ENCODE measurements around the gene DNAH11. TPM values are rescaled to one million over a fixed set of nuclear protein-coding genes. Genes with fewer than 3 reads are reported as not detected.

Gene DNAH11
- total RNA-seq, 1 experiment from 2014 or later = 0.39 TPM

GRCh38 chr7:21944616-21945453 lies 402.0 kb downstream of the DNAH11 start:
- peak; percentile 43 for TF ChIP-seq CBX3 (IDR thresholded peaks at IDR 0.05; ENCODE audit: low read depth)
- TF ChIP-seq MAX (IDR thresholded peaks at IDR 0.05) = peak; percentile 79
- no peak for TF ChIP-seq FOSL1 (IDR thresholded peaks at IDR 0.05; ENCODE audit: low read depth)
- 0 out of 2 replicates have a peak, but pooled peaks have one; percentile 24 for TF ChIP-seq JUND (IDR thresholded peaks at IDR 0.05)
- TF ChIP-seq SIN3A (IDR thresholded peaks at IDR 0.05; ENCODE audit: low read depth) = peak; percentile 50; the same call in 1 of the 2 replicates
- no peak for TF ChIP-seq CEBPB (IDR thresholded peaks at IDR 0.05; ENCODE audit: low read depth)
- TF ChIP-seq TCF7L2 (IDR thresholded peaks at IDR 0.05; ENCODE audit: borderline replicate concordance, extremely low read depth, insufficient read depth, insufficient read length) = no peak
- no peak for TF ChIP-seq ATF3 (IDR thresholded peaks at IDR 0.05)
- no peak for TF ChIP-seq ZNF274 (IDR thresholded peaks at IDR 0.05; ENCODE audit: low read depth, low read length)
- TF ChIP-seq ZBTB33 (IDR thresholded peaks at IDR 0.05; ENCODE audit: extremely low read depth, insufficient replicate concordance, low read length) = peak; percentile 9
- TF ChIP-seq POLR2AphosphoS5 (IDR thresholded peaks at IDR 0.05; ENCODE audit: low read depth, low read length) = peak; percentile 40
- TF ChIP-seq RAD21 (IDR thresholded peaks at IDR 0.05; ENCODE audit: low read depth) = peak; percentile 19; the same call in 1 of the 2 replicates
- BruUV-seq (replicated peaks) = no TSS peak
- no peaks in the 10 kb centered on the region for H3K27me3 ChIP-seq (ENCODE audit: insufficient read depth, low read length)
- H3K4me2 ChIP-seq (ENCODE audit: low read length) = peak overlapping the region; percentile 97
- peaks cover 12 to 19% of the 10 kb centered on the region in 2 experiments for H3K4me1 ChIP-seq (ENCODE audit: control insufficient read depth in 1 of 2, insufficient read depth in 2 of 2, low read length in 2 of 2)
- peak overlapping the region; percentile 22 for H2AFZ ChIP-seq (ENCODE audit: low read depth, low read length, poor library complexity, severe bottlenecking)
- peak overlapping the region; percentile 93 for H3K27ac ChIP-seq (ENCODE audit: low read depth, low read length)
- H4K20me1 ChIP-seq (ENCODE audit: insufficient read depth) = no peaks in the 10 kb centered on the region
- DNase-seq (ENCODE audit: low read depth, low spot score) = peak; percentile 51
- CTCF ChIA-PET = interaction anchor here (0.8 kb wide), 1 partner anchor 118 kb away, joined by 3 read pairs; no protein-coding TSS in a partner anchor
- H3K36me3 ChIP-seq (ENCODE audit: control insufficient read depth in 1 of 2, insufficient read depth in 2 of 2, low read length in 2 of 2) = no peaks in the 10 kb centered on the region
- H3K9me2 ChIP-seq (ENCODE audit: insufficient read depth) = no peaks in the 10 kb centered on the region
- H3K9me3 ChIP-seq (ENCODE audit: control insufficient read depth in 1 of 2, insufficient read depth in 1 of 2, low read depth in 1 of 2, low read length in 2 of 2) = no peaks in the 10 kb centered on the region
- POLR2A ChIA-PET = interaction anchor here (0.7 to 1.4 kb wide), 4 partner anchors 9 to 27 kb away, joined by 3 to 7 read pairs (median 4); no protein-coding TSS in a partner anchor
- ATAC-seq = peak; percentile 42
- peak overlapping the region; percentile 84 to 90 for H3K4me3 ChIP-seq (replicated peaks in 1 of 2; ENCODE audit: low read depth in 1 of 2, low read length in 2 of 2)
- H3K79me2 ChIP-seq (ENCODE audit: insufficient read depth, low read length) = peaks cover 55% of the 10 kb centered on the region
- peak overlapping the region; percentile 89 for H3K9ac ChIP-seq (ENCODE audit: low read length)
- intact Hi-C loops (cut with micrococcal nuclease) = loop anchor here (2.0 kb wide), 1 partner anchor 28 kb away; no protein-coding TSS in a partner anchor
- RAD21 ChIA-PET (ENCODE audit: low non-redundant PET in 1 of 2, low total read pairs in 2 of 2, uncharacterized antibody in 2 of 2, unreplicated experiment in 2 of 2) = no interaction called here

All from HCT116 (cell line).